ENCODE measurements around the gene PLAGL2. TPM values are rescaled to one million over a fixed set of nuclear protein-coding genes. Genes with fewer than 3 reads are reported as not detected.

Gene PLAGL2
- total and polyA plus RNA-seq, 2 donors (not counting 1 experiment from before 2014, with no cell fraction given), result 1.6 to 2.3 TPM

DNA sequence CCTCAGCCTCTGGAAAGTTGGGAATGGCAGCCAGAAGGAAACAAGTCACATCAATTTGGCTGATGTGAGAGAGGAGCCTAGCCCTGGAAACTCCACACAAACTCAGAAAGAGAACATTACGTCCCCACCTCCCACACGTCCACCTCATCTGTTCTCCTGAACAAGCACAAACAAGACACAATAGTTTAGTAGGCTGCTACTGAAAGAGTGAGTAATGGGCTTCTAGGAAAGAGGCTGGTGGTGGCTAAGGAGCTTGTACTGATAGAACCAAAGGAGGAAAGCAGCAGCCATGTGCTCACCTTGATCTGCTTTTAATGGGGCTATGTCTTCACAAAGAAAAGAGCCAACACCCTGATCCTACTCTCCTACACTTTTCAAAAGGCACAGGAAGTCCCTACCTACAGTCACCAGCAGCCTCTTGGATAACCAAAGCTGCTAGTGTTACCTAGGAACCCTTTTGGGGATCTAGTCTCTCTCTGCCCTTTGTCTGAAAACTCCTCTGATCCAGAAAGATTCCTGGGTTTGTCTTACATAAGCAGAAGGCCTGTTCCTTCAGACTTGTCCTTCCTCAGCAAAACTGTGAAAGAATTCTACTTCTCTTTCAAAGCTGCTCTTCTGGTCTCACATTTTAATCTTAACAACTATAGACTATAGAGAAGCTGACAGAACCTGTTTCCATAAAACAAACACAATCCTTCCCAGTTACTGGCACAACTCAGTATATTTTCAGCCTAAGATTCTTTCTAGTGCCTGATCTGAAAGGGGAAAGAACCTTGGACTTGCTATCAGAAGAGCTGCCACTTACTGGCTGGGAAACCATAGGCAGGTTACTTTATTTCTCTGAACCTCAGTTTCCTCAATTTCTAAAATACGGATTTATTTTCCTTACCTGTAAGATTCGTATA is 3.1 kb downstream of the PLAGL2 start:
- Histone ChIP-seq H3K9me3 (ENCODE audit: control insufficient read depth, insufficient read depth, low read depth, low read length) (no peaks in the 10 kb centered on the region), H3K9ac (ENCODE audit: insufficient read depth, low read length) (no peak overlapping the region), H3K27me3 (ENCODE audit: control insufficient read depth, insufficient read depth, low read length) (no peaks in the 10 kb centered on the region), H2AFZ (ENCODE audit: low read length) (no peak overlapping the region), H3K36me3 (ENCODE audit: control insufficient read depth, insufficient read depth, low read length) (peaks cover 6% of the 10 kb centered on the region), H3K79me2 (ENCODE audit: control insufficient read depth, insufficient read depth, low read length) (peaks cover 72% of the 10 kb centered on the region), H3K4me2 (ENCODE audit: extremely low read depth, insufficient read depth, low read length) (no peak overlapping the region), H4K20me1 (ENCODE audit: control insufficient read depth, extremely low read depth, insufficient read depth, low read length) (no peaks in the 10 kb centered on the region), H3K4me1 (ENCODE audit: control insufficient read depth, extremely low read depth, insufficient read depth, low read length) (peaks cover 9% of the 10 kb centered on the region), H3K27ac (ENCODE audit: insufficient read depth, low read length) (no peak overlapping the region), H3K4me3 (replicated peaks in 1 of 4; ENCODE audit: control extremely low read depth in 1 of 4, insufficient read depth in 1 of 4, low read depth in 3 of 4, low read length in 4 of 4) (peak overlapping the region in 1 of 4 experiments; percentile 8)
- peak in 1 of 2 donors; percentile 22 for DNase-seq (ENCODE audit: low read depth in 2 of 2)
- TF ChIP-seq, protein P1, sequence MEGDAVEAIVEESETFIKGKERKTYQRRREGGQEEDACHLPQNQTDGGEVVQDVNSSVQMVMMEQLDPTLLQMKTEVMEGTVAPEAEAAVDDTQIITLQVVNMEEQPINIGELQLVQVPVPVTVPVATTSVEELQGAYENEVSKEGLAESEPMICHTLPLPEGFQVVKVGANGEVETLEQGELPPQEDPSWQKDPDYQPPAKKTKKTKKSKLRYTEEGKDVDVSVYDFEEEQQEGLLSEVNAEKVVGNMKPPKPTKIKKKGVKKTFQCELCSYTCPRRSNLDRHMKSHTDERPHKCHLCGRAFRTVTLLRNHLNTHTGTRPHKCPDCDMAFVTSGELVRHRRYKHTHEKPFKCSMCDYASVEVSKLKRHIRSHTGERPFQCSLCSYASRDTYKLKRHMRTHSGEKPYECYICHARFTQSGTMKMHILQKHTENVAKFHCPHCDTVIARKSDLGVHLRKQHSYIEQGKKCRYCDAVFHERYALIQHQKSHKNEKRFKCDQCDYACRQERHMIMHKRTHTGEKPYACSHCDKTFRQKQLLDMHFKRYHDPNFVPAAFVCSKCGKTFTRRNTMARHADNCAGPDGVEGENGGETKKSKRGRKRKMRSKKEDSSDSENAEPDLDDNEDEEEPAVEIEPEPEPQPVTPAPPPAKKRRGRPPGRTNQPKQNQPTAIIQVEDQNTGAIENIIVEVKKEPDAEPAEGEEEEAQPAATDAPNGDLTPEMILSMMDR (conservative IDR thresholded peaks at IDR 0.05 in 1 of 2, IDR thresholded peaks at IDR 0.05 in 1 of 2; ENCODE audit: low read depth in 1 of 2, low read length in 2 of 2), result no peak
- no peak for TF ChIP-seq EZH2 (IDR thresholded peaks at IDR 0.05; ENCODE audit: low read length, missing control alignments)

GRCh38 chr20:32203356-32204204 is 4.0 kb downstream of the PLAGL2 start:
- peak in 1 of 2 donors; percentile 6 for DNase-seq (ENCODE audit: low read depth in 2 of 2)
- Histone ChIP-seq H3K4me3 (replicated peaks in 1 of 4; ENCODE audit: control extremely low read depth in 1 of 4, insufficient read depth in 1 of 4, low read depth in 3 of 4, low read length in 4 of 4) (no peak overlapping the region), H4K20me1 (ENCODE audit: control insufficient read depth, extremely low read depth, insufficient read depth, low read length) (no peaks in the 10 kb centered on the region), H3K9me3 (ENCODE audit: control insufficient read depth, insufficient read depth, low read depth, low read length) (no peaks in the 10 kb centered on the region), H3K4me2 (ENCODE audit: extremely low read depth, insufficient read depth, low read length) (no peak overlapping the region), H3K36me3 (ENCODE audit: control insufficient read depth, insufficient read depth, low read length) (peaks cover 12% of the 10 kb centered on the region), H3K9ac (ENCODE audit: insufficient read depth, low read length) (no peak overlapping the region), H2AFZ (ENCODE audit: low read length) (no peak overlapping the region), H3K27ac (ENCODE audit: insufficient read depth, low read length) (no peak overlapping the region), H3K79me2 (ENCODE audit: control insufficient read depth, insufficient read depth, low read length) (peaks cover 70% of the 10 kb centered on the region), H3K4me1 (ENCODE audit: control insufficient read depth, extremely low read depth, insufficient read depth, low read length) (peaks cover 9% of the 10 kb centered on the region), H3K27me3 (ENCODE audit: control insufficient read depth, insufficient read depth, low read length) (no peaks in the 10 kb centered on the region)
- no peak for TF ChIP-seq EZH2 (IDR thresholded peaks at IDR 0.05; ENCODE audit: low read length, missing control alignments)
- TF ChIP-seq, protein P1 (conservative IDR thresholded peaks at IDR 0.05 in 1 of 2, IDR thresholded peaks at IDR 0.05 in 1 of 2; ENCODE audit: low read depth in 1 of 2, low read length in 2 of 2), result no peak

DNA sequence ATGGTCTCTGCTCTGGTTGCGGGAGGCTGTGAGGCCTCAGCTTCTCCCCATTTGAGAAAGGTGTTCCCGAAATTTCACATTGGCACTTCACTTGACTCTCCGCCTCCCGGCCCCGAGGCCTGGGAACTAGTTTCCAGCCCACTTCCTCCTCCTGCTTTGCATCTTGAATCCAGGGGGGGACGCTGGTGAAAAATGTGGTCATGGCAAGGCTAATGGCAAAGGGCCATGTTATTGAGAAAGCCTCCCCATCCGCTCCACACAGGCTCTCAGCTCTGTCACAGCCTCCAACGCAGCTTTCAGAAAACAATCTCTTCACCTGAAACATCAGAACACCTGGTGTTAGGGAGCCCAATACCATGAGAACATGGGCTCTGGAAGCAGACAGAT is 5.6 kb downstream of the PLAGL2 start:
- TF ChIP-seq, protein P1 (conservative IDR thresholded peaks at IDR 0.05 in 1 of 2, IDR thresholded peaks at IDR 0.05 in 1 of 2; ENCODE audit: low read depth in 1 of 2, low read length in 2 of 2), result no peak
- TF ChIP-seq EZH2 (IDR thresholded peaks at IDR 0.05; ENCODE audit: low read length, missing control alignments), result no peak
- Histone ChIP-seq H3K4me3 (replicated peaks in 1 of 4; ENCODE audit: control extremely low read depth in 1 of 4, insufficient read depth in 1 of 4, low read depth in 3 of 4, low read length in 4 of 4) (no peak overlapping the region), H3K9ac (ENCODE audit: insufficient read depth, low read length) (no peak overlapping the region), H3K4me1 (ENCODE audit: control insufficient read depth, extremely low read depth, insufficient read depth, low read length) (peaks cover 9% of the 10 kb centered on the region), H3K4me2 (ENCODE audit: extremely low read depth, insufficient read depth, low read length) (peak overlapping the region; percentile 9), H3K9me3 (ENCODE audit: control insufficient read depth, insufficient read depth, low read depth, low read length) (no peaks in the 10 kb centered on the region), H2AFZ (ENCODE audit: low read length) (no peak overlapping the region), H3K27me3 (ENCODE audit: control insufficient read depth, insufficient read depth, low read length) (no peaks in the 10 kb centered on the region), H3K36me3 (ENCODE audit: control insufficient read depth, insufficient read depth, low read length) (peaks cover 15% of the 10 kb centered on the region), H4K20me1 (ENCODE audit: control insufficient read depth, extremely low read depth, insufficient read depth, low read length) (no peaks in the 10 kb centered on the region), H3K79me2 (ENCODE audit: control insufficient read depth, insufficient read depth, low read length) (peaks cover 57% of the 10 kb centered on the region), H3K27ac (ENCODE audit: insufficient read depth, low read length) (no peak overlapping the region)
- no peak for DNase-seq (ENCODE audit: low read depth in 2 of 2)

Data from fibroblast of lung (primary cell).